GM21360 (cell line): ENCODE measurements around the gene CABP4.
"Not testable (repeated sequence)": the region's sequence is repeated elsewhere in the genome, so short reads cannot be mapped to it uniquely, and the experiment has no call there.

Experiments used
- ATAC-seq: cut with Tn5 transposase; IDR thresholded peaks from one replicate; pipeline ENCODE4 v1.9.1; 2021; ENCODE audit warnings: mild to moderate bottlenecking, moderate library complexity; ENCODE audit not compliant: unreplicated experiment

The CABP4 gene

GRCh38 chr11:67418476-67419281 lies 36.5 kb upstream of the CABP4 start:
- no peak for ATAC-seq

- no peak for ATAC-seq
These were observed 35.7 kb upstream of the CABP4 start for GRCh38 chr11:67419325-67420049.

GRCh38 chr11:67420147-67420645 lies 35.0 kb upstream of the CABP4 start:
- ATAC-seq = no peak

GRCh38 chr11:67420646-67421429 lies 34.3 kb upstream of the CABP4 start:
- ATAC-seq = peak; percentile 73

- no peak for ATAC-seq
These were observed 33.6 kb upstream of the CABP4 start for GRCh38 chr11:67421430-67422031.

- no peak for ATAC-seq
These were observed 32.3 kb upstream of the CABP4 start for GRCh38 chr11:67422891-67423290.

GRCh38 chr11:67423466-67423865 lies 31.7 kb upstream of the CABP4 start:
- no peak for ATAC-seq

- no peak for ATAC-seq
These were observed 31.1 kb upstream of the CABP4 start for GRCh38 chr11:67423891-67424613.

- not testable (repeated sequence) for ATAC-seq
These were observed 27.7 kb upstream of the CABP4 start for GRCh38 chr11:67427364-67427859.

GRCh38 chr11:67428052-67429001 lies 26.8 kb upstream of the CABP4 start, which contains the start of gene RPS6KB2:
TSS of gene RPS6KB2 (plus strand) at chr11:67428494. CDS start at chr11:67428546, 52 bp downstream.
- ATAC-seq = peak; percentile 76

GRCh38 chr11:67429038-67429668 lies 26.0 kb upstream of the CABP4 start:
- no peak for ATAC-seq

GRCh38 chr11:67429722-67430121 lies 25.4 kb upstream of the CABP4 start:
- no peak for ATAC-seq

GRCh38 chr11:67431346-67432249 lies 23.6 kb upstream of the CABP4 start:
- ATAC-seq = no peak

GRCh38 chr11:67432655-67433349 lies 22.4 kb upstream of the CABP4 start:
- ATAC-seq = no peak

- no peak for ATAC-seq
These were observed 21.4 kb upstream of the CABP4 start for GRCh38 chr11:67433536-67434394.

- ATAC-seq = no peak
These were observed 20.7 kb upstream of the CABP4 start for GRCh38 chr11:67434395-67434881.
